WTC11 (cell line): ENCODE measurements around the gene NTN1.

Experiments
- ATF1 ChIP-seq: sonication (generic); formaldehyde crosslinking; IDR thresholded peaks from 2 replicates; pipeline ENCODE4 v1.8.1; 2023; ENCODE audit warnings: mild to moderate bottlenecking, moderate library complexity, missing genetic modification reagents
- CTCF ChIP-seq: fragments of 200-600 bp; IDR thresholded peaks from 2 replicates; pipeline ENCODE4 v1.8.0; 2022; ENCODE audit warnings: antibody characterized with exemption
- IRF1 ChIP-seq: sonication (generic); formaldehyde crosslinking; IDR thresholded peaks from 2 replicates; pipeline ENCODE4 v1.8.0; 2023; ENCODE audit warnings: missing genetic modification reagents
- ZBTB21 ChIP-seq: sonication (generic); formaldehyde crosslinking; IDR thresholded peaks from 2 replicates; pipeline ENCODE4 v1.8.1; 2023; ENCODE audit warnings: mild to moderate bottlenecking, missing genetic modification reagents, borderline replicate concordance
- TF ChIP-seq, protein P1 (sequence below): sonication (generic); formaldehyde crosslinking; IDR thresholded peaks from 2 replicates; pipeline ENCODE4 v1.8.1; 2023; ENCODE audit warnings: mild to moderate bottlenecking, missing genetic modification reagents, moderate library complexity
- TF ChIP-seq, protein P2 (sequence below): sonication (generic); formaldehyde crosslinking; IDR thresholded peaks from 2 replicates; pipeline ENCODE4 v1.8.0; 2022; ENCODE audit warnings: mild to moderate bottlenecking, missing genetic modification reagents

DNA sequence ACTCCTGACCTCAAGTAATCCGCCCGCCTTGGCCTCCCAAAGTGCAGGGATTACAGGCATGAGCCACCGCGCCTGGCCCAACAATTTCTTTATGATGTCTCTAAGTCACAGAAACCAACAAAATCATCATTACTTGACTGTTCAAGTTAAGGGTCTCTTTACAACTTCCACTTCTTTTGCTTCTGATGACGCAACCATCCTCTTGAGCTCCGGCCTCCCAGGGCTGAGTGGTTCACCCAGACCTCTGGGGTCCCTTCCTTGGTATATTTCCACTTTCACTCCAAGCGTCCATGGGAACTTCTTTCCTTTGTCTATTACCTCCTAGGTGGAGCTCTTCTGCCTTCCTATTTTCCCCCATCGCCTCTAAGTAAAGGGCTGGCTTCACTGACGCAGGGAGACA is 253.7 kb downstream of the NTN1 start:
- no peak for TF ChIP-seq ZBTB21 (CRISPR knock-in tag)
- no peak for TF ChIP-seq CTCF
- no peak for TF ChIP-seq IRF1 (CRISPR knock-in tag)
- TF ChIP-seq, protein P1, sequence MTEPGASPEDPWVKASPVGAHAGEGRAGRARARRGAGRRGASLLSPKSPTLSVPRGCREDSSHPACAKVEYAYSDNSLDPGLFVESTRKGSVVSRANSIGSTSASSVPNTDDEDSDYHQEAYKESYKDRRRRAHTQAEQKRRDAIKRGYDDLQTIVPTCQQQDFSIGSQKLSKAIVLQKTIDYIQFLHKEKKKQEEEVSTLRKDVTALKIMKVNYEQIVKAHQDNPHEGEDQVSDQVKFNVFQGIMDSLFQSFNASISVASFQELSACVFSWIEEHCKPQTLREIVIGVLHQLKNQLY (CRISPR knock-in tag) = no peak
- TF ChIP-seq, protein P2, sequence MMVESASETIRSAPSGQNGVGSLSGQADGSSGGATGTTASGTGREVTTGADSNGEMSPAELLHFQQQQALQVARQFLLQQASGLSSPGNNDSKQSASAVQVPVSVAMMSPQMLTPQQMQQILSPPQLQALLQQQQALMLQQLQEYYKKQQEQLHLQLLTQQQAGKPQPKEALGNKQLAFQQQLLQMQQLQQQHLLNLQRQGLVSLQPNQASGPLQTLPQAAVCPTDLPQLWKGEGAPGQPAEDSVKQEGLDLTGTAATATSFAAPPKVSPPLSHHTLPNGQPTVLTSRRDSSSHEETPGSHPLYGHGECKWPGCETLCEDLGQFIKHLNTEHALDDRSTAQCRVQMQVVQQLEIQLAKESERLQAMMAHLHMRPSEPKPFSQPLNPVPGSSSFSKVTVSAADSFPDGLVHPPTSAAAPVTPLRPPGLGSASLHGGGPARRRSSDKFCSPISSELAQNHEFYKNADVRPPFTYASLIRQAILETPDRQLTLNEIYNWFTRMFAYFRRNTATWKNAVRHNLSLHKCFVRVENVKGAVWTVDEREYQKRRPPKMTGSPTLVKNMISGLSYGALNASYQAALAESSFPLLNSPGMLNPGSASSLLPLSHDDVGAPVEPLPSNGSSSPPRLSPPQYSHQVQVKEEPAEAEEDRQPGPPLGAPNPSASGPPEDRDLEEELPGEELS (CRISPR knock-in tag) = no peak
- TF ChIP-seq ATF1 (CRISPR knock-in tag) = no peak
